A549 treated with RU486 at 1 μM for 4 hours (cell line): ENCODE data around the gene IFI16. TPM values are rescaled to one million over a fixed set of nuclear protein-coding genes. Genes with fewer than 3 reads are reported as not detected.

Source experiments
- total RNA-seq: library from RNA; stranded (reverse); fragments of 200-300 nt; extraction: Qiagen RNA extraction; gene quantifications from 5 replicates; pipeline ENCODE4 v1.2.3, GENCODE V29; 2022; ENCODE audit warnings: low read depth

The IFI16 gene
- total RNA-seq: 3.3 to 4.4 TPM (median 4.2 TPM) in 5 replicates

DNA sequence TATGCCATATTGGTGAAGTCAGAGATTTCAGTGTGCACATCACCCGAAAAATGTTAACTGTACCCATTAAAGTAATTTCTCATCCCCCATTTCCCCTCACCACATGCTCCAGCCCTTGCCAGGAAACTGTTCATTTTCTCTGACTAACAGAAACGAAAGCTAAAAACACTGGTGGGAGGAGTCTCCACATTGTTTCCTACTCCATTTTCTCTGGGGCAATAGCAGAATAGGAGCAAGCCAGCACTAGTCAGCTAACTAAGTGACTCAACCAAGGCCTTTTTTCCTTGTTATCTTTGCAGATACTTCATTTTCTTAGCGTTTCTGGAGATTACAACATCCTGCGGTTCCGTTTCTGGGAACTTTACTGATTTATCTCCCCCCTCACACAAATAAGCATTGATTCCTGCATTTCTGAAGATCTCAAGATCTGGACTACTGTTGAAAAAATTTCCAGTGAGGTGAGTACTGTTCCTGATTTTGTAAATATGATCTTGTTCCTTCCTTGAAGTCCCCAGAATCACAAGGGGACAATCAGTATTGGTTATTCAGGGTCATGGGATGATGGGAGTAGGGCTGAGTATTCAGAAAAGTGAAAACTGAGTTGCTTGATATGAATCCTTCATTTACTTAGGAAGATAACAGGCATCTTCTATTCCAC lies at the start of gene IFI16:
TSS of gene IFI16 (plus strand) at position 204 of the 658 bp plus-strand sequence. CDS start 4,774 bp downstream, outside the sequence.

DNA sequence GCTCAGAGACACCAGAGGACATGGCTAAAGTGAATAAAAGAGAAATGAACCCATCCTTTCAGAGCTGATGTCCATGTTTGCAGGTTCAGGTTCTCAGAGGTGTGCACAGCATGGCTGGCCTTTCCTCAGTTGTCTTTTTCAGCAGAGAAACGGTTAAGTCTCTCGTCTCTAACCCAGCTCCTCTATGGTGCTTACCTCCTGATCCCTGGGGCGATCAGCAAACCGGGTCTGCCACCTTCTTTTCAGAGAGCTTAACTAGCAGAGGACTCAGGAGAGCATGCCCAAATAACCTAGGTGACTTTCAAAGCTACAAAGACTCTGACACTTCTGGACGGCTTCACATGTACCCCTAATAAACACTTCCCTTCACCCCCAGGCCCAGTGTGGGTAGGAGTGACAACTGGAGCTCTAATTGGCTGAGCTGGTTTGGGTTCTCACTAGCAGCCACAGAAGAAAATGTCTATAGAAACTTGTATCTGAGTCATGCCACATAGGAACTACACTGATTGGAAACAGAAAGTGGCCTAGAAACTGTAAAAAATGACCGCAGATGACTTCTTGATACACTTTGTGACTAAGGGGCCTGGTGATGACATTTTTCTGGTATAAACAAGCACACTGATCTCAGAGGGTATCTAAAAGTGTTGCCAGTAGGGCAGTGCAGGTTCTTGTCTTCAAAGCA lies 66.9 kb downstream of the IFI16 start, which contains the start of gene AIM2:
TSS of gene AIM2 (minus strand) at position 329 of the 682 bp plus-strand sequence. CDS start 3,267 bp downstream, outside the sequence.

Other genes with a start within 250 kb of the IFI16 start
- not detected in 5 replicates for gene OR6N1, start 237.7 kb upstream of the IFI16 start, total RNA-seq
- gene OR6N2, start 228.7 kb upstream of the IFI16 start, total RNA-seq: not detected in 5 replicates
- not detected in 5 replicates for gene MNDA, start 178.6 kb upstream of the IFI16 start, total RNA-seq
- not detected in 5 replicates for gene PYHIN1, start 78.4 kb upstream of the IFI16 start, total RNA-seq
- gene AIM2, start 66.9 kb downstream of the IFI16 start, total RNA-seq: not detected in 5 replicates
- gene CADM3, start 161.7 kb downstream of the IFI16 start, total RNA-seq: 0.09 to 0.24 TPM (median 0.11 TPM) in 5 replicates
- not detected in 5 replicates for gene ACKR1, start 195.0 kb downstream of the IFI16 start, total RNA-seq